DOHH2 (cell line): ENCODE data around the gene HOXA1.

Source experiments
- EZH2phosphoT487 ChIP-seq: fragments of 200-600 bp; sonication (generic); IDR thresholded peaks from 2 replicates; pipeline ENCODE4 v1.6.1; 2017; ENCODE audit warnings: borderline replicate concordance, mild to moderate bottlenecking, antibody characterized with exemption, low read length, moderate library complexity, mixed read lengths
- TF ChIP-seq, protein P1 (sequence below): fragments of 200-600 bp; sonication (generic); IDR thresholded peaks from one replicate; pipeline ENCODE4 v1.5.1; 2014; ENCODE audit warnings: antibody characterized with exemption, mild to moderate bottlenecking, low read depth, low read length; ENCODE audit not compliant: poor library complexity, severe bottlenecking

GRCh38 chr7:27116031-27116961, 20.5 kb upstream of the HOXA1 start:
- TF ChIP-seq, protein P1, sequence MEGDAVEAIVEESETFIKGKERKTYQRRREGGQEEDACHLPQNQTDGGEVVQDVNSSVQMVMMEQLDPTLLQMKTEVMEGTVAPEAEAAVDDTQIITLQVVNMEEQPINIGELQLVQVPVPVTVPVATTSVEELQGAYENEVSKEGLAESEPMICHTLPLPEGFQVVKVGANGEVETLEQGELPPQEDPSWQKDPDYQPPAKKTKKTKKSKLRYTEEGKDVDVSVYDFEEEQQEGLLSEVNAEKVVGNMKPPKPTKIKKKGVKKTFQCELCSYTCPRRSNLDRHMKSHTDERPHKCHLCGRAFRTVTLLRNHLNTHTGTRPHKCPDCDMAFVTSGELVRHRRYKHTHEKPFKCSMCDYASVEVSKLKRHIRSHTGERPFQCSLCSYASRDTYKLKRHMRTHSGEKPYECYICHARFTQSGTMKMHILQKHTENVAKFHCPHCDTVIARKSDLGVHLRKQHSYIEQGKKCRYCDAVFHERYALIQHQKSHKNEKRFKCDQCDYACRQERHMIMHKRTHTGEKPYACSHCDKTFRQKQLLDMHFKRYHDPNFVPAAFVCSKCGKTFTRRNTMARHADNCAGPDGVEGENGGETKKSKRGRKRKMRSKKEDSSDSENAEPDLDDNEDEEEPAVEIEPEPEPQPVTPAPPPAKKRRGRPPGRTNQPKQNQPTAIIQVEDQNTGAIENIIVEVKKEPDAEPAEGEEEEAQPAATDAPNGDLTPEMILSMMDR: no peak
- TF ChIP-seq EZH2phosphoT487: no peak
